Stimulated activated CD4-positive, alpha-beta T cell treated with anti-CD3 and anti-CD28 coated beads, Interleukin-12 subunit alpha, Interleukin-12 subunit beta, amount 100 ng/mL, for 24 hours (primary cell): ENCODE data around the gene RMND5A.

ENCODE experiments used
- DNase-seq, 2 experiments: peaks; one replicate each; pipeline ENCODE4 v3.0.0-alpha.2; 2020; ENCODE audit warnings: low read depth in 2 of 2

RMND5A gene

DNA sequence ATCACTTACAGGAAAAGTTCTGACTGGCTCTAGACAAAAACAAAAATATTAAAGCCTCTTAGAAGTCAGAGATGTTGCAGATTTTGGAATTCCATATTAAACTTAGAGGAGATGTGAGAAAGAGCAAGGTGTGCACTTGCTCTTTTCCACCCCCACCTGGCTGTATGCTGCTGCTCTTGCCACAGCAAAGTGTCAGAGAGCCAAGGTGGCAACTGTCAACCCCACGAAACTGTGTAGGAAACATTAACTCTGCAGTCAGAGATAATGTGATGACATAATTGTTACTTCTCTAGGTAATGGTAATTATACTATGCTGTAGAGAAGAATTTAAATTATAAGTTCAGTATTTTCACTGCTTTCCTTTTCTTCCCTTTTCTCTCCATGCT is 45.2 kb downstream of the RMND5A start:
- DNase-seq = no peak

DNA sequence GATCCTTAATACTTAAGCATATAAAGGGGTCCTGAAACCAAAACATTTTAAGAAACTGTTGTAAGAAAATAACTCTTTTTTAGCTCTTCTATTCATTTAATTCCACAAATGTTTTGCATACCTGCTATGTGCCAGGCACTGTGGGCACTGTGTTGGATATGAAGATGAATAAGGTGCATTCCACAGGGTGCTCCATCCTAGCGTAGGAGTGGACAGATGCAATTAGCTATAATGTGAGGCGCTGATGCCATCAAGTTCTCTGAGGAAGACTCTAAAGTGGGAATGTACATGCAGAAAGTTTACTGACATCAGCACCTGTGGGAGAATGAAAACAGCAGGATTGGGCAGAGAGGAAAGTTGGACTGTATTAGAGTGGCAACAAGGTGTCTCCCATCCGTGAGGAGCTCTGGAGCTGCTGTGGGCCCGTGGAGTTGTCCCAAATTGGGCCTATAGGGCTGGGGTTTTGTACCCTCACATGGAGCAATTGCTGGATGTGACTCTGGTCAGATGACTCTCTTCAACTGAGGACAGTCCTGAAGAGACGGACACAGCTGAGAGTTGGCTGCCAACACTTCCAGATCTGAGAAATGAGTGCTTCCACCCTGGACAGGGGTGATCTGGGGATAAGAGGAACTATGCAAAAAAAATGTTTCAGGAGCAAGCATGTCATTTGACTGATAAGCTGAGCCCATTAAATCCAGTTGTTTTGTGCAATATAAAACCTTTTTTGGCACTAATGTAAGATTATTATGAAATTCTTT is 48.3 kb downstream of the RMND5A start:
- no peak for DNase-seq

DNA sequence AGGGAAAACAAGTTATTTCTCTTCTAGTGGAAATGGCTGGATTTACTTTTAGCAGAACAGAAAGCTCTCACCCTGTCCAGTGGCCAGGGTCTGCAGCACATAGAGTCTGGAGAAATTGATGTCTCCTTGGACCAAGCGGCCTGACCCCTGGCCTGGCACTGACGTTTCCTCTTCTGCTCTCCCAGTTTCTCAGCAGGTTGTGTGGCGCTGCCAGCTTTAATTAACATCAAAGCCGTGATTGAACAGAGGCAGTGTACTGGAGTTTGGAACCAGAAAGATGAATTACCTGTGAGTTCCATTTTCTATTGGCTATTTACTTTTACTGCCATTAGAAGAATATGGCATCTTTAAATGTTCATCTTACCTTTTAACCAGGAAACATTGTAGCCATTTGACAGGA is 49.7 kb downstream of the RMND5A start:
- no peak for DNase-seq

- DNase-seq = no peak
Observed at GRCh38 chr2:86770816-86771301, 50.8 kb downstream of the RMND5A start.

DNA sequence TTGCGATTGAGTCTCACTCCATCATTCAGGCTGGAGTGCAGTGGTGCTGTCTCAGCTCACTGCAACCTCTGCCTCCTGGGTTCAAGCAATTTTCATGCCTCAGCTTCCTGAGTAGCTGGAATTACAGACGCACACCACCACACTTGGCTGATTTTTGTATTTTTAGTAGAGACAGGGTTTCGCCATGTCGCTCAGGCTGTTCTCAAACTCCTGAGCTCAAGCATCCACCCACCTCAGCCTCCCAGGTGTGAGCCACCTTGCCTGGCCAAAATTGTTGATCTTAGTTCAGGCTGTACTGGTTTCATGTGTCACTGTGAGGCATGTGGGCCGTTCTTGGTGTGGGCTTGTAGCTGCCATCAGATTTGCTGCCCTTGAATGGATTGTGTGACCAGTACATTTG is 52.5 kb downstream of the RMND5A start:
- no peak for DNase-seq

DNA sequence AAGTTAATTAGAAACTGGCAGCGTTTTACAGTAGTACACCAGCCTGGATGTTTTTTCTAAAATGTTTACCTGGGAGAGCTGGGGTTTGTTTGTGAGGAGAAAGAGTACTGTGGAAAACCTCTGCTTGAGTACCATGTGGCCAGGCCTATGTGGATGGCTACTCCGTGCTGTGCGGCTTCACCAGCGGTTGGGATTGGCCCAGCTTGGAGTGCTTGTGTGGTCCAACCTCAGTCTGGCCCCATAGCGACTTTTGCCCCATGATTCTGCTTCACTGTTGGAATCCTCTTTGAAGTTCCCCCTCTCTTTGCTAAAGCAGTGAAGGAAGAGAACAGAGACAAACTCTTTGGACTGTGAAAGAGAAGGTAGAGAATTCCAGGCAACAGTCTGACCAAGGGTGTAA is 54.8 kb downstream of the RMND5A start:
- no peak for DNase-seq

DNA sequence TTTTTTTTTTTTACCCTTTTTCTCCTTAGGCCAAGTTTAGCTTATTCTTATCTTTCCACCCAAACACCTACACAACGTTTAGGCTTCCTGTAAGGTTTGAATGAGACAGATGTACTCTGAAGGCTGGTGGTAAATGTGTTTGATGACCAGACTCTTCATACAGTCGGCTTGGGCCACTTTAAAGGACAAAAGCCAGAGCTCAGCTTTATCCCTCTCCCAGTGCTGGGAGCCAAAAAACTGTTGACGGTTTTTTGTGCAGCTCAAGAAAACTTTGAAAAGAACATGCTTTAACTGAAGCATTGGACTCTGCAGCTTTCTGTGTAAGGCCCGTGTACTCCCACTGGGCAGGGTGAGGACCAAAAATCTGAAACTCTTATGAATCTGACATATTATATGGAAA is 55.2 kb downstream of the RMND5A start:
- DNase-seq = no peak

GRCh38 chr2:86776532-86776931 is 56.4 kb downstream of the RMND5A start:
- DNase-seq = no peak

DNA sequence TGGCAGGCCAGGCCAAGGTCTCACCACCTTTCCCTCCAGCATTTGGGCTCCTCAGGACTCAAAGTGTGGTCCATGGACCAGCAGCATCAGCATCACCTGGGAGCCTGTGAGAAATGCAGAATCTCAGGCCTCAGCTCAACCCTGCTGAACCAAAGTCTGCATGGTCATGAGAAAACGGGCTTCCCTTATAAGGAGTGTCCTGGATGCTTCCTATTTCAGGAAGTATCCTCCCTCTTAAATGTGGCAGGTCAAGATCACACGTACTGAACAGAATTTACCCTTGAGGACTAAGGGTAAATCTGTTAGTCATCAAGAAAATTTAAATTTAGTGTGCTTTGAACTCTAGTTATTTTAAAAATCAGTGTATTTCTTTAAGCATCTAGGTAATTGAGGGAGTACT is 58.9 kb downstream of the RMND5A start:
- DNase-seq = no peak

DNA sequence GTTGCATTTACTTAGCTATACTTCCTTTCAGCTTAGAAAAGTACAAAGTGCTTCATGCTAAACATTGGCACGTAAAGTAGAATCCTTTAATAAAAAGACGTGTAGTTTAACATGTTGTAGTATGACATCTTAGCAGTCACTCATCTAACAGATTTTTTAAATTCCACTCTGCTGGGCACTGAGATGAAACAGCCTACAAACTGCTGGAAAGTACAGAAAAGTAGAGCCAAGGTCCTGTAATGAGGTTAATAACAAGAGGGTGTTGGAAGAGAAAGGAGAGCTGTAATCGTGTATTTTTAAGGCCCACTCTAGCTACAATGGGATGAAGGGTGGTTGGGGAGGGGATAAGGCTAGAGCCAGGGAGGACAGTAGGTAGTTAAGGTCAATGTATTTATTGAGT is 59.9 kb downstream of the RMND5A start:
- no peak for DNase-seq

GRCh38 chr2:86781363-86781762 is 61.3 kb downstream of the RMND5A start:
- DNase-seq = no peak

GRCh38 chr2:86782748-86783147 is 62.7 kb downstream of the RMND5A start:
- DNase-seq = no peak

DNA sequence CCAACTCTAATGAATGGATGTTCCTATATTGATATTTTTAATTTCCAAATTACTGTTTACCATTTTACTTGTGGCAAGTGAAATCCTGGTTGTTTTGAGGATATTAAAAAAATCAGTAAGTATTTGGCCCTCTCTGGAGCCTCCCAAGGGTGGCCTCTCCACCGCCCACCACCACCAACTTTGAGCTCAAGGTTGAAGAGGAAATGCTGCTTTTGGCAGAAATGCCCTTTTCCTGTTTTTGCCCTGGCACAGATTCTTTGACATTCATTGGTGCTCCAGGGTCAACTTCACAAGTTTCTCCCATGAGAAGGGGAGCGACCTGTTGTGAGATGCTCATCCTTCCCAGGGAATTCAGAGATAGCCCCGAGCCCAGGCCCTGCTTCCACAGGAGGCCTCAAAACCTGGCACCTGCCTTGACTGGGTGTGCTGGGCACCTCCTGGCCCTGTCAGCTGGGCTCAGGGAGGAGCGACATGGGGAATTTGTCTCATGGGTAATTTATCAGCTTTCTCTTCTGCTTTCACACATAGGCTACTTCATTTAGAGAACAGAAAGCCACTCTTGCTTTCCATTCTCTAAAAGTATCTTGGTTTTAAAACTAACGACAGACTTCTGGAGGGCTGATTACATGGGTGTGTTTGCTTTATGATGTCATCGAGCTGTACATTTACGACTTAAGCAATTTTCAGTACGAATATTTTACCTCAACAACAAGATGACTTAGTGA is 63.7 kb downstream of the RMND5A start:
- no peak for DNase-seq

GRCh38 chr2:86785456-86785855 is 65.4 kb downstream of the RMND5A start:
- DNase-seq = no peak

DNA sequence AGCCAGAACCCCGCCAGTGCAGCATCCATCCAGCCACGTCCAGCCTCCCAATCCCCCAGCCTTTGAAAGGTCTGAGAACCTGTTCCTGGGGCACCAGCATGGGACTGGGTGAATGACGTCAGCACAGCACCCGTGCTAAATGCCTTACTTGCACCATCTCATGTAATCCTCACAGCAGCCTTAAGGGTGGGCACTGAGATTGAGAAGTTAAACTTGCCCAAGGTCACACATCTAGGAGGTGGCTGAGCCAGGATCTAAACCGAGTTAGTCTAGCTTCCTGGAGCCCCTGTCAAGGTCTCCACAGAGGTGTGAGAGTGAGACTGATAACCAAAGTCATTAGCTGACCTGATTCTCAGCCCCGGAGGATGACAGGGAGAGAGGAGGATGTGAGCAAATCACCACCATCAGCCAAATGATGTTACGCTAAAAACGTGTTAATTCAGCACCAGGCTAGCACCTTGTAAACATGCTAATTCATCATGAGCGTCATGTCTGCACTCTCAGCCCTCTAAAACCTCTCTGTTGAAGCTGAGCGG is 66.0 kb downstream of the RMND5A start:
- no peak for DNase-seq

DNA sequence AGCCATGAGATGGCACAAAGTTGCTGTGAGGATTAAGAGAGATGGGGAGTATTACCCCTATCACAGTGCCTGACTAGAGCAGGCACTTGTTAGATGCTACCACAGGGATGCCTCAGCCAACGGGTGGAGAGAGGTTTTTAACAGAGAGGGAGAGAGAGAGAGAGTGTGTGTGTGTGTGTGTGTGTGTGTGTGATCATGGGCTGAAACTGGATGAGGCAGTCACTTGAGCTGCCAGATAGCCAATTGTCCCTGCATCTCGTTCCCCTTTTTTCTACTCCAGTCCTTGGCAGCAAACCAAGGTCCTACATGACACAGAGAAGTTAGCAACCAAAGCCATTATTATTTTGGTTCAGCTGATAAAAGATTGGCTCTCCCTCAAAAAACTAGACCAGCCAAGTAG is 67.6 kb downstream of the RMND5A start:
- no peak for DNase-seq

GRCh38 chr2:86788165-86788564 is 68.1 kb downstream of the RMND5A start:
- no peak for DNase-seq

DNA sequence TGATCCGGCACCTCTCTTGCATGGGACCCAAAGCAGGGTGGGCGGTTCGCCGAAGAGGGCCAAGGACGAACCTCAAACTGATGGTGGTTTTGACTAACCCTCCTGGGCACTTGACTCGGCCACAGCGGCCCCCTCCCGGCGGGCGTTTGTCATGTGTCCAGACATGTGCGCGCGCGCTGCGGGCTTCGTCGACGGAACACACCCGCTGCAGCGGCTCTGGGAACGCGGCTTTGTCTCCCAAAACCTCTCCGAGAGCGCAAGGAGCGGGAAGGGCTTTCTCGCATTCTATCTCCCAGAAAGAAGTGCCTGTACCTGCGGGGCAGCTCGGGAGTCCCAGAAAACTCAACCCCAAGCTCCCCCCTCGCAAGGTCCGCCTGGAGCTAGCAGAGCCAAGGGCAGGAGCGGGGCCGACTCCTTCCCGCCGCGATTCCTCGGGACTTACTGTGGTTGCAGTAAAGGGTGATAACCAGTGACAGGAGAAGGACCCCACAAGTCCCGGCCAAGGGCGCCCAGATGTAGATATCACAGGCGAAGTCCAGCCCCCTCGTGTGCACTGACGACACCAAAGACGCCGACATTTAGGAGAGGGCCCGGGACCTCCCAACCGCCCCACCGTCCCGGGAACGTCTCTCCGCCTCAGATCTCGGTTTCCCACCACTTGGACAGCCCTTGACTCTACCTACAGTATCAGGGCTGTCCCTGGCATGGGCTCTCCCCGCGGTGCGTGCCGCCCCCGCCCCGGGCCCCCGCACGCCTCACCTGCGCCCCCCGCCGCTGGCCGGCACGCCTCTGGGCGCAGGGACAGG is 69.0 kb downstream of the RMND5A start:
- no peak for DNase-seq

- no peak for DNase-seq
Observed at GRCh38 chr2:86789687-86790133, 69.6 kb downstream of the RMND5A start.

DNA sequence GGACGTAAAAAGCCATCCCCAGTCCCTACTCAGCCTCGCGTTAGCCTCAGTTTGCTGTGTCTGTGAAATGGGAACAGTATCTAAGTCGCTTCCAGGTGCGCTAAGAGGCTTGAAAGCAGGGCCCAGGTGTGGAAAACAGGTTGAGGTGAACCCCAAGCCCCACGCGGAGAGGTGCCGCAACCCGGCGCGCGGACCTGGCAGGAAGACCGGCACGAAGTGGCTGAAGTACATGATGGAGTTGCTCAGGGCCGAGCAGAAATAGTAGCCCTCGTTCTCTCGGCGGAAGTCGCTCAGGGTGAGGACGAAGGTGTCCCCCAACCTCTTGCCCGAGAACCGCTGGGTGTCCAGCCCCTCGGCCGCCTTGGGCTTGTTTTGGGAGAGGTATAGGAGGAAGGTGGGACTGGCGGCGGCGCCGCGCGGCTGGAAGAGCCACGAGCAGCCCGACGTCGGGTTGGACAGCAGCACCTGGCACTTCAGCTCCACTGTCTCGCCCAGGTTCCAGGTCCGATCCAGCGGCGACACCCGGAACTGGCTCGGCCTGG is 70.1 kb downstream of the RMND5A start:
- DNase-seq = no peak

GRCh38 chr2:86790676-86791572 is 70.8 kb downstream of the RMND5A start, which contains the start of gene CD8A:
Gene CD8A, minus strand, starts transcription at chr2:86790913. Its CDS starts 88 bp downstream, at chr2:86790825.
- no peak for DNase-seq
